ENCODE measurements around the gene KCTD12.
"Not testable (repeated sequence)": the region's sequence is repeated elsewhere in the genome, so short reads cannot be mapped to it uniquely, and the experiment has no call there.

Gene KCTD12

GRCh38 chr13:76886292-76887075, at the start of gene KCTD12:
Gene KCTD12 (minus strand): TSS chr13:76886405. CDS start chr13:76886148, 257 bp downstream.
- DNase-seq, result peak; percentile 64

GRCh38 chr13:76934671-76935070, 48.5 kb upstream of the KCTD12 start:
- DNase-seq, result peak; percentile 3

- DNase-seq, result no peak
Measured at GRCh38 chr13:76932076-76932475, 45.9 kb upstream of the KCTD12 start.

GRCh38 chr13:76929851-76930374, 43.7 kb upstream of the KCTD12 start:
- DNase-seq, result no peak

GRCh38 chr13:76929320-76929719, 43.1 kb upstream of the KCTD12 start:
- DNase-seq, result peak; percentile 47

- DNase-seq, result no peak
Measured at GRCh38 chr13:76928456-76928855, 42.3 kb upstream of the KCTD12 start.

GRCh38 chr13:76927955-76928354, 41.8 kb upstream of the KCTD12 start:
- no peak for DNase-seq

GRCh38 chr13:76925115-76925514, 38.9 kb upstream of the KCTD12 start:
- DNase-seq, result no peak

GRCh38 chr13:76921516-76921915, 35.3 kb upstream of the KCTD12 start:
- no peak for DNase-seq

GRCh38 chr13:76917755-76918481, 31.7 kb upstream of the KCTD12 start:
- DNase-seq, result not testable (repeated sequence)

GRCh38 chr13:76917095-76917494, 30.9 kb upstream of the KCTD12 start:
- DNase-seq, result no peak

- no peak for DNase-seq
Measured at GRCh38 chr13:76913898-76914297, 27.7 kb upstream of the KCTD12 start.

GRCh38 chr13:76912476-76912875, 26.3 kb upstream of the KCTD12 start:
- no peak for DNase-seq

GRCh38 chr13:76904507-76904906, 18.3 kb upstream of the KCTD12 start:
- DNase-seq, result no peak

- peak; percentile 72 for DNase-seq
Measured at GRCh38 chr13:76903544-76904162, 17.4 kb upstream of the KCTD12 start.

- not testable (repeated sequence) for DNase-seq
Measured at GRCh38 chr13:76899066-76899465, 12.9 kb upstream of the KCTD12 start.

GRCh38 chr13:76897171-76897570, 11.0 kb upstream of the KCTD12 start:
- DNase-seq, result not testable (repeated sequence)

GRCh38 chr13:76894401-76895110, 8.4 kb upstream of the KCTD12 start:
- DNase-seq, result peak; percentile 25

GRCh38 chr13:76892488-76892887, 6.3 kb upstream of the KCTD12 start:
- no peak for DNase-seq

GRCh38 chr13:76890021-76890420, 3.8 kb upstream of the KCTD12 start:
- no peak for DNase-seq

GRCh38 chr13:76889254-76889653, 3.0 kb upstream of the KCTD12 start:
- no peak for DNase-seq

- DNase-seq, result no peak
Measured at GRCh38 chr13:76888421-76888820, 2.2 kb upstream of the KCTD12 start.

GRCh38 chr13:76887076-76887563, 915 bp upstream of the KCTD12 start:
- DNase-seq, result no peak

All from MV-4-11 (cell line).